ENCODE data around the gene NME1.
A peak's percentile ranks its signal among the peaks of the same experiment; 100 is the strongest.
"Not testable (repeated sequence)": the region's sequence is repeated elsewhere in the genome, so short reads cannot be mapped to it uniquely, and the experiment has no call there.

Gene NME1

DNA sequence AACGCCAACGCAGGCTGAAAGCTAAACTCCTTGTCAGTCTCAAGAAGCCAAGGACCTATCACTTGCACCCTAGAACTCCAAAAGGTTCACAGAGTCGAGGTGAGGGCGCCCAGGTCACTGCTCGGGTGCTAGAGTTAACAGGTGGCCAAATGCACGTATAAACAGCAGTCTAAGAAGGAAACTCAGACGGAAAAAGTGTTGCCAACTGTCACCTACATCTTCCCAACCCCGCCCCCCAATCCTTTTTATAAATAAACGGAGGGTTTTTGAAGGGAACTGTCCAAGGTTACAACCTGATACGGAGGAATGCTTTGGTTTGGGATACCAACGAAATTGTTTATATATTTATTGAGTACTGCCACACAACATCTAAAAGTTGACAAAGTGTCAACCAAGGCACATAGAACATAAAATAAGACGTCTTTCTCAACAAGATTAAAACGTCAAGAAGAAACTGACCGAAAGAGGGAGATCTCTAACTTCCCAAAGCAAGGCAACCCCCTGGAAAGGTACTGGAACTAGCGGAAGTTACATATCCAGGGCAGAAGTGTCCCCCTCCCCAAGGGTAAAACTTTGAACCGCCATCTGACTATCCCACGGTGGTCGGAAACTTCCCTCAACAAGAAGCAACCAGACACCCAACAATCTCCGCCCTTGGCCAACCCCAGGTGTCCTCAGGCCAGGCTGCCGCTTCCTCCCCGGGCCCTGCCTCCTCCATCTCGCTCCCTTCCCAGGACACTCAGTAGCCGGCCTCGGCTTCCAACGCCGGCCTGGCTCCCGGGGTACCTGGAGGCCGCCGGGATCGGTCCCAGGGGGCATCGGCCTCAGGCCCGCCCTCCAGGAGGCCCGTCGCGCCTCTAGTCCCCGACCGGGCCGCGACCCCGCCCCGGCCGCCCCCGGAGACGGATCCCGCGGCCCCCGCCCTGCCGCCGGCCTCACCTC is 33.7 kb upstream of the NME1 start:
- Histone ChIP-seq H3K27ac (peak overlapping the region; percentile 100), H3K27me3 (no peaks in the 10 kb centered on the region), H3K36me3 (no peaks in the 10 kb centered on the region), H3K9me3 (no peaks in the 10 kb centered on the region), H3K4me1 (ENCODE audit: control insufficient read depth in 1 of 2, insufficient read depth in 1 of 2, low read depth in 1 of 2, low read length in 1 of 2) (peaks cover 27 to 36% of the 10 kb centered on the region in 2 experiments), H3K4me3 (ENCODE audit: low read depth in 1 of 2, low read length in 1 of 2) (peak overlapping the region; percentile 97 to 98)
- TF ChIP-seq, protein P1, sequence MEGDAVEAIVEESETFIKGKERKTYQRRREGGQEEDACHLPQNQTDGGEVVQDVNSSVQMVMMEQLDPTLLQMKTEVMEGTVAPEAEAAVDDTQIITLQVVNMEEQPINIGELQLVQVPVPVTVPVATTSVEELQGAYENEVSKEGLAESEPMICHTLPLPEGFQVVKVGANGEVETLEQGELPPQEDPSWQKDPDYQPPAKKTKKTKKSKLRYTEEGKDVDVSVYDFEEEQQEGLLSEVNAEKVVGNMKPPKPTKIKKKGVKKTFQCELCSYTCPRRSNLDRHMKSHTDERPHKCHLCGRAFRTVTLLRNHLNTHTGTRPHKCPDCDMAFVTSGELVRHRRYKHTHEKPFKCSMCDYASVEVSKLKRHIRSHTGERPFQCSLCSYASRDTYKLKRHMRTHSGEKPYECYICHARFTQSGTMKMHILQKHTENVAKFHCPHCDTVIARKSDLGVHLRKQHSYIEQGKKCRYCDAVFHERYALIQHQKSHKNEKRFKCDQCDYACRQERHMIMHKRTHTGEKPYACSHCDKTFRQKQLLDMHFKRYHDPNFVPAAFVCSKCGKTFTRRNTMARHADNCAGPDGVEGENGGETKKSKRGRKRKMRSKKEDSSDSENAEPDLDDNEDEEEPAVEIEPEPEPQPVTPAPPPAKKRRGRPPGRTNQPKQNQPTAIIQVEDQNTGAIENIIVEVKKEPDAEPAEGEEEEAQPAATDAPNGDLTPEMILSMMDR (IDR thresholded peaks at IDR 0.05): no peak

GRCh38 chr17:51120357-51120738 is 33.0 kb upstream of the NME1 start:
- Histone ChIP-seq H3K27me3 (no peaks in the 10 kb centered on the region), H3K9me3 (no peaks in the 10 kb centered on the region), H3K4me1 (ENCODE audit: control insufficient read depth in 1 of 2, insufficient read depth in 1 of 2, low read depth in 1 of 2, low read length in 1 of 2) (peaks cover 27 to 36% of the 10 kb centered on the region in 2 experiments), H3K4me3 (ENCODE audit: low read depth in 1 of 2, low read length in 1 of 2) (peak overlapping the region; percentile 97 to 98), H3K27ac (peak overlapping the region; percentile 100), H3K36me3 (no peaks in the 10 kb centered on the region)
- TF ChIP-seq, protein P1 (IDR thresholded peaks at IDR 0.05): no peak

GRCh38 chr17:51120739-51121619 is 32.4 kb upstream of the NME1 start, which contains the start of gene SPAG9:
Gene SPAG9 (minus strand): TSS chr17:51120868. CDS start chr17:51120656, 212 bp downstream.
- TF ChIP-seq, protein P1 (IDR thresholded peaks at IDR 0.05): peak; percentile 19
- Histone ChIP-seq H3K27ac (peak within 1 kb of the TSS; percentile 100), H3K36me3 (no peaks in the 10 kb centered on the region), H3K4me3 (ENCODE audit: low read depth in 1 of 2, low read length in 1 of 2) (peak within 1 kb of the TSS; percentile 97 to 98), H3K4me1 (ENCODE audit: control insufficient read depth in 1 of 2, insufficient read depth in 1 of 2, low read depth in 1 of 2, low read length in 1 of 2) (peaks cover 27 to 36% of the 10 kb centered on the region in 2 experiments), H3K27me3 (no peaks in the 10 kb centered on the region), H3K9me3 (no peaks in the 10 kb centered on the region)

GRCh38 chr17:51121620-51122472 is 31.5 kb upstream of the NME1 start:
- Histone ChIP-seq H3K27me3 (no peaks in the 10 kb centered on the region), H3K4me3 (ENCODE audit: low read depth in 1 of 2, low read length in 1 of 2) (peak overlapping the region; percentile 69 to 81), H3K9me3 (no peaks in the 10 kb centered on the region), H3K36me3 (no peaks in the 10 kb centered on the region), H3K4me1 (ENCODE audit: control insufficient read depth in 1 of 2, insufficient read depth in 1 of 2, low read depth in 1 of 2, low read length in 1 of 2) (peaks cover 27 to 36% of the 10 kb centered on the region in 2 experiments), H3K27ac (peak overlapping the region; percentile 100)
- TF ChIP-seq, protein P1 (IDR thresholded peaks at IDR 0.05): peak; percentile 15

- peak overlapping the region; percentile 100 for H3K27ac ChIP-seq
- H3K36me3 ChIP-seq: not testable (repeated sequence)
Measured at GRCh38 chr17:51122473-51123115, 30.8 kb upstream of the NME1 start.

More at GRCh38 chr17:51122473-51123115, 30.8 kb upstream of the NME1 start:
- not testable (repeated sequence) for H3K9me3 ChIP-seq, H3K27me3 ChIP-seq
- peaks cover 27 to 36% of the 10 kb centered on the region in 2 experiments for H3K4me1 ChIP-seq (ENCODE audit: control insufficient read depth in 1 of 2, insufficient read depth in 1 of 2, low read depth in 1 of 2, low read length in 1 of 2)
- H3K4me3 ChIP-seq (ENCODE audit: low read depth in 1 of 2, low read length in 1 of 2): peak overlapping the region in 1 of 2 experiments; percentile 81

Measured in neutrophil (primary cell).